Stomach smooth muscle (tissue), 2 donors: Measurements from ENCODE around the gene SAFB.

Experiments used
- H3K27ac ChIP-seq: one replicate; pipeline ENCODE4 v1.7.0; 2013; ENCODE audit warnings: mild to moderate bottlenecking, low read length, inconsistent platforms
- H3K27me3 ChIP-seq, 2 donors: one replicate each; pipeline ENCODE4 v1.7.0; 2013; ENCODE audit warnings: low read length in 2 of 2; ENCODE audit not compliant: insufficient read depth in 2 of 2, control insufficient read depth in 1 of 2
- H3K36me3 ChIP-seq, 2 donors: one replicate each; pipeline ENCODE4 v1.7.0; 2013; ENCODE audit warnings: low read length in 2 of 2; ENCODE audit not compliant: control insufficient read depth in 2 of 2, insufficient read depth in 2 of 2
- H3K4me1 ChIP-seq: one replicate; pipeline ENCODE4 v1.7.0; 2013; ENCODE audit warnings: low read length; ENCODE audit not compliant: control insufficient read depth, insufficient read depth
- H3K4me3 ChIP-seq, 2 donors: one replicate each; pipeline ENCODE4 v1.7.0; 2013; ENCODE audit warnings: low read length in 2 of 2
- H3K9ac ChIP-seq, 2 donors: one replicate each; pipeline ENCODE4 v1.7.0; 2013; ENCODE audit warnings: low read length in 2 of 2, mild to moderate bottlenecking in 1 of 2
- H3K9me3 ChIP-seq, 2 donors: one replicate each; pipeline ENCODE4 v1.7.0; 2013; ENCODE audit warnings: low read length in 2 of 2; ENCODE audit not compliant: control insufficient read depth in 2 of 2
- donor health status: healthy.
- donor health status: Pancreatic carcinoma.

Gene SAFB

GRCh38 chr19:5666921-5667610 lies 44.2 kb downstream of the SAFB start:
- H3K27ac ChIP-seq: no peak overlapping the region
- no peak overlapping the region for H3K4me3 ChIP-seq
- peaks cover 55 to 60% of the 10 kb centered on the region in 2 donors for H3K36me3 ChIP-seq
- no peaks in the 10 kb centered on the region for H3K27me3 ChIP-seq
- H3K9me3 ChIP-seq: no peaks in the 10 kb centered on the region
- no peaks in the 10 kb centered on the region for H3K4me1 ChIP-seq
- H3K9ac ChIP-seq: no peak overlapping the region

- peaks cover 55 to 56% of the 10 kb centered on the region in 2 donors for H3K36me3 ChIP-seq
- H3K27ac ChIP-seq: no peak overlapping the region
- H3K4me1 ChIP-seq: no peaks in the 10 kb centered on the region
- H3K9me3 ChIP-seq: no peaks in the 10 kb centered on the region
- no peak overlapping the region for H3K9ac ChIP-seq
- H3K27me3 ChIP-seq: no peaks in the 10 kb centered on the region
- H3K4me3 ChIP-seq: no peak overlapping the region
Observed at GRCh38 chr19:5667751-5668271, 44.9 kb downstream of the SAFB start.

GRCh38 chr19:5669212-5669611 lies 46.3 kb downstream of the SAFB start:
- Histone ChIP-seq H3K9ac (no peak overlapping the region), H3K4me3 (no peak overlapping the region), H3K27ac (no peak overlapping the region), H3K9me3 (no peaks in the 10 kb centered on the region), H3K36me3 (peaks cover 42 to 47% of the 10 kb centered on the region in 2 donors), H3K4me1 (no peaks in the 10 kb centered on the region), H3K27me3 (no peaks in the 10 kb centered on the region)

- Histone ChIP-seq H3K9ac (no peak overlapping the region), H3K36me3 (peaks cover 20 to 24% of the 10 kb centered on the region in 2 donors), H3K9me3 (no peaks in the 10 kb centered on the region), H3K27me3 (no peaks in the 10 kb centered on the region), H3K27ac (no peak overlapping the region), H3K4me1 (no peaks in the 10 kb centered on the region), H3K4me3 (no peak overlapping the region)
Observed at GRCh38 chr19:5671600-5671999, 48.7 kb downstream of the SAFB start.

GRCh38 chr19:5672708-5673459 lies 50.0 kb downstream of the SAFB start:
- Histone ChIP-seq H3K36me3 (peaks cover 9 to 13% of the 10 kb centered on the region in 2 donors), H3K27ac (no peak overlapping the region), H3K9me3 (no peaks in the 10 kb centered on the region), H3K9ac (no peak overlapping the region), H3K27me3 (no peaks in the 10 kb centered on the region), H3K4me1 (no peaks in the 10 kb centered on the region), H3K4me3 (no peak overlapping the region)

GRCh38 chr19:5673752-5674151 lies 50.9 kb downstream of the SAFB start:
- Histone ChIP-seq H3K27me3 (no peaks in the 10 kb centered on the region), H3K36me3 (peaks cover 9 to 13% of the 10 kb centered on the region in 2 donors), H3K4me1 (no peaks in the 10 kb centered on the region), H3K9me3 (no peaks in the 10 kb centered on the region), H3K4me3 (no peak overlapping the region), H3K27ac (no peak overlapping the region), H3K9ac (no peak overlapping the region)

- H3K36me3 ChIP-seq: peaks cover under 1 to 4% of the 10 kb centered on the region in 2 donors
- H3K27ac ChIP-seq: no peak overlapping the region
- H3K4me1 ChIP-seq: peaks cover 8% of the 10 kb centered on the region
- no peaks in the 10 kb centered on the region for H3K9me3 ChIP-seq
- H3K9ac ChIP-seq: no peak overlapping the region
- H3K27me3 ChIP-seq: no peaks in the 10 kb centered on the region
- no peak overlapping the region for H3K4me3 ChIP-seq
Observed at GRCh38 chr19:5674714-5675113, 51.8 kb downstream of the SAFB start.

- Histone ChIP-seq H3K36me3 (peaks cover 0 to 4% of the 10 kb centered on the region in 2 donors), H3K9ac (no peak overlapping the region), H3K27ac (no peak overlapping the region), H3K9me3 (no peaks in the 10 kb centered on the region), H3K4me3 (no peak overlapping the region), H3K4me1 (peaks cover 19% of the 10 kb centered on the region), H3K27me3 (no peaks in the 10 kb centered on the region)
Observed at GRCh38 chr19:5676105-5676771, 53.4 kb downstream of the SAFB start.

GRCh38 chr19:5676772-5677105 lies 53.9 kb downstream of the SAFB start:
- peaks cover 0 to 4% of the 10 kb centered on the region in 2 donors for H3K36me3 ChIP-seq

GRCh38 chr19:5677136-5677535 lies 54.3 kb downstream of the SAFB start:
- peaks cover 22% of the 10 kb centered on the region for H3K4me1 ChIP-seq
- H3K27me3 ChIP-seq: no peaks in the 10 kb centered on the region
- no peaks in the 10 kb centered on the region for H3K9me3 ChIP-seq
- no peak overlapping the region for H3K4me3 ChIP-seq
- peaks cover 0 to 4% of the 10 kb centered on the region in 2 donors for H3K36me3 ChIP-seq
- no peak overlapping the region for H3K9ac ChIP-seq
- no peak overlapping the region for H3K27ac ChIP-seq

More at GRCh38 chr19:5676772-5677105, 53.9 kb downstream of the SAFB start:
- Histone ChIP-seq H3K4me1 (peaks cover 22% of the 10 kb centered on the region), H3K4me3 (no peak overlapping the region), H3K27me3 (no peaks in the 10 kb centered on the region), H3K27ac (no peak overlapping the region), H3K9me3 (no peaks in the 10 kb centered on the region), H3K9ac (no peak overlapping the region)
